ENCODE results near the gene ZNF525. TPM values are rescaled to one million over a fixed set of nuclear protein-coding genes. Genes with fewer than 3 reads are reported as not detected.

Gene ZNF525
- total RNA-seq (1 to 10 TPM; 1.6 to 6.0 (median 3.6) TPM), polyA plus RNA-seq (1 to 10 TPM; 1.9 to 3.5 TPM)
- long read RNA-seq, donor 1: 0 reads
- long read RNA-seq, donor 2: 0 reads
- long read RNA-seq, donor 3, partial matches to known transcripts: 0 of 1 reads
- long read RNA-seq, donor 3, other reads (novel, unspliced or antisense): 0 of 1 reads

- Histone ChIP-seq H3K9me3 (peaks cover 0 to under 1% (median 0%) of the 10 kb centered on the region in 12 donors), H3K4me1 (peaks cover 0 to 13% (median 5%) of the 10 kb centered on the region in 12 donors), H3K27me3 (no peaks in the 10 kb centered on the region), H3K4me3 (peak within 1 kb of the TSS; percentile 55 to 81 (median 69)), H3K36me3 (no peaks in the 10 kb centered on the region), H3K27ac (peak within 1 kb of the TSS in 9 of 12 donors; percentile 46 to 70 (median 57))
- 0 to 1% (median 1%) methylated on average over 36 to 45 of the region's 45 CpGs for WGBS, 4 donors
- intact Hi-C loops (cut with DNase I): loop anchor here in 5 of 10 donors (1.0 to 10.0 kb wide), 4 partner anchors 168 to 678 kb away; partner anchors contain the start of gene ZNF665 (in 2 of the 5)
- peak; percentile 95 to 100 (median 100) for ATAC-seq
- peak in 1 of 2 donors; percentile 33 for TF ChIP-seq POLR2A (IDR thresholded peaks at IDR 0.05)
- TF ChIP-seq CTCF (IDR thresholded peaks at IDR 0.05): peak in 5 of 12 donors; percentile 4 to 23 (median 14)
- peak; percentile 83 to 95 (median 86) for DNase-seq
Observed at GRCh38 chr19:53365134-53365898, at the start of gene ZNF525. Gene ZNF525 (plus strand): TSS chr19:53365705. CDS start chr19:53372282, 6,577 bp downstream.

- TF ChIP-seq CTCF (IDR thresholded peaks at IDR 0.05) (peak in 1 of 12 donors; percentile 15), POLR2A (IDR thresholded peaks at IDR 0.05) (no peak)
- H3K4me3 ChIP-seq: peak overlapping the region in 9 of 12 donors; percentile 2 to 41 (median 29)
- peaks cover 0 to 43% (median 4%) of the 10 kb centered on the region in 12 donors for H3K9me3 ChIP-seq
- H3K4me1 ChIP-seq: peaks cover 0 to 13% (median 2%) of the 10 kb centered on the region in 12 donors
- intact Hi-C loops (cut with DNase I): no loop called here
- ATAC-seq (peak; percentile 32 to 80 (median 64)), DNase-seq (peak; percentile 40 to 81 (median 79))
- WGBS, 4 donors: 15 to 39% (median 19%) methylated on average over 17 to 24 of the region's 24 CpGs
- peaks cover 0 to 27% (median 0%) of the 10 kb centered on the region in 9 donors for H3K27me3 ChIP-seq
- H3K36me3 ChIP-seq: no peaks in the 10 kb centered on the region
- no peak overlapping the region for H3K27ac ChIP-seq
Observed at GRCh38 chr19:53328967-53329366, 36.5 kb upstream of the ZNF525 start.

- peak overlapping the region in 10 of 12 donors; percentile 44 to 93 (median 76) for H3K4me3 ChIP-seq
- TF ChIP-seq POLR2A (IDR thresholded peaks at IDR 0.05): no peak
- no peak for TF ChIP-seq CTCF (IDR thresholded peaks at IDR 0.05)
- 73 to 83% (median 80%) methylated on average over 14 of the region's 14 CpGs for WGBS, 4 donors
- peaks cover 0 to 19% (median 2%) of the 10 kb centered on the region in 12 donors for H3K4me1 ChIP-seq
- H3K36me3 ChIP-seq: peaks cover 0 to under 1% (median 0%) of the 10 kb centered on the region in 9 donors
- H3K27ac ChIP-seq: peak overlapping the region in 4 of 12 donors; percentile 70 to 81 (median 77)
- ATAC-seq: no peak
- intact Hi-C loops (cut with DNase I): loop anchor here in 4 of 10 donors (2.0 to 10.0 kb wide), 4 partner anchors 78 to 138 kb away; partner anchors contain the start of genes ZNF677 (in 2 of the 4) and ZNF665 (in 1 of the 4)
- H3K27me3 ChIP-seq: peaks cover 0 to 10% (median 0%) of the 10 kb centered on the region in 9 donors
- DNase-seq: no peak
- H3K9me3 ChIP-seq: peaks cover 0 to 26% (median 0%) of the 10 kb centered on the region in 12 donors
Observed at GRCh38 chr19:53332484-53332883, 33.0 kb upstream of the ZNF525 start.
